ENCODE data around the gene CNTNAP2.

CNTNAP2 gene

DNA sequence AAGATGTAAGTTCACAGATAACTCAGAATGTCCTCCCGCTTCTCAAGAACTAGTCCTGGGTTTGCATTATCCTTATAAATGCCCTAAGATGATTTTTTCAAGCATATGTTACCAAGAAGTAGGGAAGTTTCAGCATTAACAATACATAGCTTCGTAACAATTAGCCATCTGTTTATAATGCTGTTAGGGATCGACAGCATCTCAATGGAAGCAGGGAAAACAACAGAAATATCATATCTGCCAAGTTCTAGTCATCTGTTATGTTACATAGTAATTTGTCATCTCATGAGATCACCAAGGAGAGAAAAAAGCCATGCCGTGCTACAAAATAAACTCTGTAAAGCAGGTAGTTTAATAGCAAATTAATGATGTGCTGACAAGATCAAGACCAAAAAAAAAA lies 1742.4 kb downstream of the CNTNAP2 start:
- H3K4me3 ChIP-seq (ENCODE audit: low read length), result no peak overlapping the region
- no peaks in the 10 kb centered on the region for H3K36me3 ChIP-seq (ENCODE audit: control insufficient read depth, insufficient read depth, low read length)
- no peaks in the 10 kb centered on the region for H3K4me1 ChIP-seq (ENCODE audit: control insufficient read depth, insufficient read depth, low read length)
- H3K27ac ChIP-seq (ENCODE audit: low read depth, low read length), result no peak overlapping the region
- no peaks in the 10 kb centered on the region for H3K27me3 ChIP-seq (ENCODE audit: control insufficient read depth, insufficient read depth, low read length)
- no peak overlapping the region for H3K9ac ChIP-seq (ENCODE audit: low read length)

- no peaks in the 10 kb centered on the region for H3K36me3 ChIP-seq (ENCODE audit: control insufficient read depth, insufficient read depth, low read length)
- no peak overlapping the region for H3K9ac ChIP-seq (ENCODE audit: low read length)
- H3K4me3 ChIP-seq (ENCODE audit: low read length), result no peak overlapping the region
- H3K4me1 ChIP-seq (ENCODE audit: control insufficient read depth, insufficient read depth, low read length), result no peaks in the 10 kb centered on the region
- H3K27me3 ChIP-seq (ENCODE audit: control insufficient read depth, insufficient read depth, low read length), result no peaks in the 10 kb centered on the region
- H3K27ac ChIP-seq (ENCODE audit: low read depth, low read length), result no peak overlapping the region
Measured at GRCh38 chr7:147859486-147859885, 1742.9 kb downstream of the CNTNAP2 start.

GRCh38 chr7:147861058-147861716 lies 1744.6 kb downstream of the CNTNAP2 start:
- Histone ChIP-seq H3K4me3 (ENCODE audit: low read length) (no peak overlapping the region), H3K27me3 (ENCODE audit: control insufficient read depth, insufficient read depth, low read length) (no peaks in the 10 kb centered on the region), H3K4me1 (ENCODE audit: control insufficient read depth, insufficient read depth, low read length) (no peaks in the 10 kb centered on the region), H3K9ac (ENCODE audit: low read length) (no peak overlapping the region), H3K36me3 (ENCODE audit: control insufficient read depth, insufficient read depth, low read length) (no peaks in the 10 kb centered on the region), H3K27ac (ENCODE audit: low read depth, low read length) (no peak overlapping the region)

DNA sequence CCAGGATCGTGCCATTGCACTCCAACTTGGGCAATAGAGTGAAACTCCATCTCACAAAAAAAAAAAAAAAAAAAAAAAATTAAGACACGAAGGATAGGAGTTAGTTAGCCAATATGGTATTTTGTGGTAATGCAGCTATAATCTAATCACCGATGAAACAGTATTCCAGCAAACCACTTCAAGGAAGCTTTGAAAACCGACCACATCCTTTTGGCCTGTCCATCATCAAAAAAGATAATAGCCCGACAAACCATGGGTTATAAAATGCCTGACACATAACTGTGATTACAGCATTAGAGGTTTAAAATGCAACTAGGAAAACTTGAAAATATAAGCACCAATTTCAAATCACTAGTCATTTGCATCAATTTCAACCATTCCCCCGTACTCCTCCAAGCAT lies 1745.3 kb downstream of the CNTNAP2 start:
- Histone ChIP-seq H3K9ac (ENCODE audit: low read length) (no peak overlapping the region), H3K27ac (ENCODE audit: low read depth, low read length) (no peak overlapping the region), H3K4me1 (ENCODE audit: control insufficient read depth, insufficient read depth, low read length) (no peaks in the 10 kb centered on the region), H3K27me3 (ENCODE audit: control insufficient read depth, insufficient read depth, low read length) (no peaks in the 10 kb centered on the region), H3K4me3 (ENCODE audit: low read length) (no peak overlapping the region), H3K36me3 (ENCODE audit: control insufficient read depth, insufficient read depth, low read length) (no peaks in the 10 kb centered on the region)

DNA sequence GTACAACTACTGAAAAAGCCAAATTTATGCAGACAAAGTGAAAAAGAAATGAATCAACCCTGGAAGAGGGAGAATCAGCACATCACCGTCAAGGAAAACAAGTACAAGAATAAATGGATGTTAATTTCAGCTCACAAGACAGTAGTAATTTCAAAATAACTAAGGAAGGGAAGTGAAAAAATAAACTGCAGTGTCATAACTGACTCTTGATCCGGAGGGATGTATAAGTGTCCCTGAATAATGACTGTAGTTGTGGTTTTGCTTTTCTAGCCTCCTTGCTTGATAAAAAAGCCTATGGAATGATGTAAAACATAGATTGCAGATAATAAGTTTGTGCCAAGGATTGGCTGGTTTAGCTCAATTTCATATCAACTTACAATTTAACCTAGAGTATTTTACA lies 1752.9 kb downstream of the CNTNAP2 start:
- Histone ChIP-seq H3K27me3 (ENCODE audit: control insufficient read depth, insufficient read depth, low read length) (no peaks in the 10 kb centered on the region), H3K36me3 (ENCODE audit: control insufficient read depth, insufficient read depth, low read length) (no peaks in the 10 kb centered on the region), H3K27ac (ENCODE audit: low read depth, low read length) (no peak overlapping the region), H3K9ac (ENCODE audit: low read length) (no peak overlapping the region), H3K4me3 (ENCODE audit: low read length) (no peak overlapping the region), H3K4me1 (ENCODE audit: control insufficient read depth, insufficient read depth, low read length) (no peaks in the 10 kb centered on the region)

DNA sequence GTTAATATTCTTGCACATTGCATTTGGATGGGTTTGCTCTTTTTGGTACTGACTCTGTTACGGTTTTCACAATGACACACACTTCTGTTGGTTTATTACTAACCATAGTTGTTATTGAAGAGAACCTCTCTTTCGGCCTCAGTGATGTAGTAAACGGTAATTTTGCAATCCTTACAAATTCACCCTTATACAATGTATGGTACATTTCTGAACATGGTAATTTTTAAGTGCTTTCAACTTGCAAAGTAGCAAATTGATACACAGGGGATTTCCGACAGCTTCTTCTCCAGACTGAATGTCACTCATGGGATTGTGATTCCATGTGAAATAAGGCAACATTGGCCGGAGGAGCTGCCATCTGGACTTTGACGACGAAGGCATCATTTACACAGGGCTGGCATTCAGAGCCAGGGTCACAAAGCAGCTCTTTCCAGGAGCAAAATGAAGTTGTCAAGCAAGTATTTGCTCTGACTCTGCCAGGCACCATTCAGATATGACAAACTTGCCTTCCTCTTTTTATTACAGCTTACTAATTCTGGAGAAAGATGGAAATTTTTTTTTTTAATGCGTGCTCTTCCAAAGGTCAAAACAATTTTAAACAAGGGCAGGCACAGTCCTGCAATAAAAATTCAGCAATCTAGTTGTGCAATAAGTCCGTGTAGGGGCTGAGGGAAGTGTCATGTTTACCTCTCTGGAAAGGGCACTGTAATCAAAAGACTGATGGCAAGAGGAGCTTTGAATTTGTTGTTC lies 1762.5 kb downstream of the CNTNAP2 start:
- Histone ChIP-seq H3K27ac (ENCODE audit: low read depth, low read length) (no peak overlapping the region), H3K36me3 (ENCODE audit: control insufficient read depth, insufficient read depth, low read length) (no peaks in the 10 kb centered on the region), H3K27me3 (ENCODE audit: control insufficient read depth, insufficient read depth, low read length) (no peaks in the 10 kb centered on the region), H3K9ac (ENCODE audit: low read length) (no peak overlapping the region), H3K4me3 (ENCODE audit: low read length) (no peak overlapping the region), H3K4me1 (ENCODE audit: control insufficient read depth, insufficient read depth, low read length) (no peaks in the 10 kb centered on the region)

GRCh38 chr7:147885869-147886268 lies 1769.3 kb downstream of the CNTNAP2 start:
- no peaks in the 10 kb centered on the region for H3K36me3 ChIP-seq (ENCODE audit: control insufficient read depth, insufficient read depth, low read length)
- H3K9ac ChIP-seq (ENCODE audit: low read length), result no peak overlapping the region
- no peaks in the 10 kb centered on the region for H3K27me3 ChIP-seq (ENCODE audit: control insufficient read depth, insufficient read depth, low read length)
- no peak overlapping the region for H3K4me3 ChIP-seq (ENCODE audit: low read length)
- no peak overlapping the region for H3K27ac ChIP-seq (ENCODE audit: low read depth, low read length)
- H3K4me1 ChIP-seq (ENCODE audit: control insufficient read depth, insufficient read depth, low read length), result no peaks in the 10 kb centered on the region

GRCh38 chr7:147894271-147894670 lies 1777.7 kb downstream of the CNTNAP2 start:
- Histone ChIP-seq H3K4me1 (ENCODE audit: control insufficient read depth, insufficient read depth, low read length) (no peaks in the 10 kb centered on the region), H3K27ac (ENCODE audit: low read depth, low read length) (no peak overlapping the region), H3K9ac (ENCODE audit: low read length) (no peak overlapping the region), H3K4me3 (ENCODE audit: low read length) (no peak overlapping the region), H3K27me3 (ENCODE audit: control insufficient read depth, insufficient read depth, low read length) (no peaks in the 10 kb centered on the region), H3K36me3 (ENCODE audit: control insufficient read depth, insufficient read depth, low read length) (no peaks in the 10 kb centered on the region)

DNA sequence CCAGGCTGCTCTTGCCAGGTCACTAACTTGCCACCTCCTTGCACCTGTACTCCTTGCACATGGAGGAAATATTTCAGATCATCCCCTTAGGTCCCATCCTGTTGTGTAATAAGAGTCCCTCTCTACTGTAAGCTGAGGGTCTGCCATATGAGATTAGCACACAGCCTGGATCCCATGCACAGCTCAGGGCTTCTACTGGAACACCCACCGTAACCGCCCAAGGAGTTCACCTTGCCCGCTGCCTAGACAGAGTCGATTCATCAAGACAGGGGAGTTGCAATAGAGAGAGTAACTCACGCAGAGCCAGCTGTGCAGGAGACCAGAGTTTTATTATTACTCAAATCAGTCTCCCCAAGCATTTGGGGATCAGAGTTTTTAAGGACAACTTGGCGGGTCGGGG lies 1779.5 kb downstream of the CNTNAP2 start:
- H3K36me3 ChIP-seq (ENCODE audit: control insufficient read depth, insufficient read depth, low read length), result no peaks in the 10 kb centered on the region
- H3K27me3 ChIP-seq (ENCODE audit: control insufficient read depth, insufficient read depth, low read length), result no peaks in the 10 kb centered on the region
- H3K4me3 ChIP-seq (ENCODE audit: low read length), result no peak overlapping the region
- no peak overlapping the region for H3K9ac ChIP-seq (ENCODE audit: low read length)
- H3K27ac ChIP-seq (ENCODE audit: low read depth, low read length), result no peak overlapping the region
- no peaks in the 10 kb centered on the region for H3K4me1 ChIP-seq (ENCODE audit: control insufficient read depth, insufficient read depth, low read length)

GRCh38 chr7:147903536-147904218 lies 1787.1 kb downstream of the CNTNAP2 start:
- no peaks in the 10 kb centered on the region for H3K27me3 ChIP-seq (ENCODE audit: control insufficient read depth, insufficient read depth, low read length)
- no peak overlapping the region for H3K9ac ChIP-seq (ENCODE audit: low read length)
- no peaks in the 10 kb centered on the region for H3K36me3 ChIP-seq (ENCODE audit: control insufficient read depth, insufficient read depth, low read length)
- H3K4me1 ChIP-seq (ENCODE audit: control insufficient read depth, insufficient read depth, low read length), result no peaks in the 10 kb centered on the region
- no peak overlapping the region for H3K27ac ChIP-seq (ENCODE audit: low read depth, low read length)
- no peak overlapping the region for H3K4me3 ChIP-seq (ENCODE audit: low read length)

- Histone ChIP-seq H3K4me1 (ENCODE audit: control insufficient read depth, insufficient read depth, low read length) (no peaks in the 10 kb centered on the region), H3K4me3 (ENCODE audit: low read length) (no peak overlapping the region), H3K36me3 (ENCODE audit: control insufficient read depth, insufficient read depth, low read length) (no peaks in the 10 kb centered on the region), H3K9ac (ENCODE audit: low read length) (no peak overlapping the region), H3K27me3 (ENCODE audit: control insufficient read depth, insufficient read depth, low read length) (no peaks in the 10 kb centered on the region), H3K27ac (ENCODE audit: low read depth, low read length) (no peak overlapping the region)
Measured at GRCh38 chr7:147904219-147904576, 1787.6 kb downstream of the CNTNAP2 start.

DNA sequence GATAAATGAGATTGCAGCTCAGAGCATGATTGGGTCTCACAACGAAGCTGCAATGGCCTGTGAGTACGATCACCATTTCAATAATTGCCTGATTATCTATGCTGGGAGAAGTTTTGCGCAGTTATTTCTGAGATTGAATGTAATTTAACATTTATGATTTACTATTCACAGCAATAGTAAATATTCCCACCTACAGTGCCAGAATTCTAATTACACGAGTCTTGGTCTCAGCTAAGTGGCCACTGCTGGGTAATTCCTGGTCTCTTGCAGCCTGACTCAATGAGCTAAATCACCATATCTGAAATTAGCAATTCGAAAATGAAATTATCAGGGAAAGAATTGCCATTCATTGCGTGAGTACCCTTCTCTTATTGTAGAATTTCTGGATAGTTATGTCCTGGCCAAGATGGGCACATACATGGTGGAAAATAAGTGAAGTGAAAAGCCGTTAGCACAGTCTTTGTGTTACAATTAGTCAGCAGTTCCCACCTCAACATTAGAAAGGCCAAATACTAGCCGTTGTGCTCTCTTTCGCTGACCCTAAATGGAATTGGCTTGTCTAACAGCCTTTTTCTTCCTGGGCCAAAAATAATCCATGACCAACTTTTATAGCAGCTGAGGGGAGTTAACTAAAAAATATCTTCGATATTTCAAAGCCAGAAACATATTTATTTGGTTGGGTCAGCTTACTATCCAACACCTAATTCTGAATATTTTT lies 1793.0 kb downstream of the CNTNAP2 start:
- H3K27me3 ChIP-seq (ENCODE audit: control insufficient read depth, insufficient read depth, low read length), result no peaks in the 10 kb centered on the region
- no peaks in the 10 kb centered on the region for H3K36me3 ChIP-seq (ENCODE audit: control insufficient read depth, insufficient read depth, low read length)
- no peak overlapping the region for H3K9ac ChIP-seq (ENCODE audit: low read length)
- H3K4me3 ChIP-seq (ENCODE audit: low read length), result no peak overlapping the region
- no peaks in the 10 kb centered on the region for H3K4me1 ChIP-seq (ENCODE audit: control insufficient read depth, insufficient read depth, low read length)
- no peak overlapping the region for H3K27ac ChIP-seq (ENCODE audit: low read depth, low read length)
